Stimulated activated CD4-positive, alpha-beta T cell treated with anti-CD3 and anti-CD28 coated beads, Interleukin-1b, Interleukin-23, amount 100 ng/mL, for 1 hour (primary cell): Measurements from ENCODE around the gene ROBO3.
A peak's percentile ranks its signal among the peaks of the same experiment; 100 is the strongest.

Experiments
- DNase-seq, 2 donors: peaks; one replicate each; pipeline ENCODE4 v3.0.0-alpha.2; 2020; ENCODE audit warnings: low read depth in 2 of 2

The ROBO3 gene

DNA sequence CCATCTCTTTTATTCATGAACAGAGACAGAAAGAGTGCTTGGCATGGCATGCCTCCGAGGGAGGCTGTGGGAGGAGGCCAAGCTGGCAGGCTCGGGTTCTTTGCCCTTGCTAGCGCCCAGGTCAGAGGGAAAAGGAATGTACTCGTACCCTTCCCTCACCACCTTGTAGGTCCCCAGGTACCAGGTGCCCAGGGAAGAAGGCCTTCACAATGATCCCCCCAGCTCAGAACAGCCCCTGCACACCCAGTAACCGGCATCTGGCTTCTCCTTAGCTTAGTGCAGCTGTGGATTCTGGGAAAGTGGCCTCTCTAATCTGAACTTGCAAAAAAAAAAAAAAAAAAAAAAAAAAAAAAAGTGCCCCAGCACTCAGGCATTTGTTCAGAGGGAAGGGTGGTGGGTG is 55.1 kb downstream of the ROBO3 start:
- DNase-seq = no peak

DNA sequence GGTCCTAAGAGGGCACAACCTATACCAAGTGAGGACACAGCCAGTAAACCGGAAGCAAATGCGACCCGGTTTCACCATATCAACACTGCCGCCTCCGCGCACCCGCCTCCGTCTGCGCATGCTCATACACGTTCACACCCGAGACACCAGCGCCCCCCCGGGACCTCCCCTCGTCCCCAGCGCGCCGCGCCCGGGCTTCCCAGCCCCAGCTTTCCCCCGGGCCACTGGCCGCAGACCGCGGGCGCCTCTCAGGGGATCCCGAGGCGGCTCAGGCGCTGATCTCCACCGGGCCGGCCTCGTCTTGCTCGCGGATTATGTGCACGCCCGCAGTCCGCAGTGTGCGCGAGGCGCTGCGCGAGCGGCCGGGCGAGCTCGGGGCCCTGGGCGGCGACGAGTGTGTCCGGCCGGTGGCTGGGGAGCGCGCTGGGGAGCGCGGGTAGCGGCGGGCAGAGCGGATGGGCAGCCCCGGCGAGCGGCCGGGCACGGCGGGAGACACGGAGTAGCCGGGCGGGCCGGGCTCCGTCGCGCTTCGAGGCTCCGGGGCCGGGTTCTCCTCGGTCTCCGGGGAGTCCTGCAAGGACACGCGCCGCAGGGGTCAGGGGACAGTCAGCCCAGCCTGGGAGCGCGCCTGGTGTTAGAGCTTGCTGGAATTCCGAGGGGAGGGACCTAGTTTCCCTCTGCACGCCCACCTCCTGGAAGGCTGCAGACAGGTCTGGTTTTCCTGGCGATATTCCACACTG is 55.8 kb downstream of the ROBO3 start:
- DNase-seq = peak; percentile 39 to 57

DNA sequence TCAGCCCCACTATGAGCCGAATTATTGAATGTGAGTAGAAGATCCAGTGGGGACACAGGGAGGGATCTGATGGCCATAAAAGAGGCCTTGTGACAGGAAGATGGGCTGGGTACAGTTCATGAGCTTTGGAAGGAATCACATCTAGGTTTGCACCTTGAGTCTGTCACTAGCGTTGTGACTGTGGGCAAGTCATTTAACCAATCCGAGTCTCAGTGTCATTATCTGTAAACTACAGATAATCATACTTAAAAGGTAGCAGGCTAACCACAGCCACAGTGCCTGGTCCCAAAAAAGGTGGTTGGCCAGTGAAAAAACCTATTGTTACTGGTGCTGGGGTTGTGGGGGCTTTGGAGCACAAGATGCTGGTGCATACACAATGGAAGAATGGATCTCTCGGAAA is 57.6 kb downstream of the ROBO3 start:
- no peak for DNase-seq

DNA sequence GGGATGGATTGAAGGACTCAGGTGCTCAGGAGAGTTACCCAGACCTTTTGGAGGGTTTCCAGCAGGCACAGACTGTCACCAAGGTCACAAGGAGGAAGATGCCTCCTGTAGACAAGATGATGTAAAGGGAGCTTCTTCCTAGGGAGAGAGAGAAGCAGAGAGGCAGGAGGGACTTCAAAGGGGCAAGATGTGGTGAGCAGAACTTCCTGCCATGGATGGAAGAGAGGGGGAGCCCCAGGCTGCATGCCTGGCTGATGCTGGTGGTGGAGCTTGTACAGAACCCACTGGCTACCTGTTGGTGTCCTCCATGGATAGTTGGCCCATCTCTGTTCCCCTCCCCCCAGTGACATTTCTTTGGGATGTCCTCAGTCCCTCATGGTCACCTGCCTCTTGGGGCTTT is 58.1 kb downstream of the ROBO3 start:
- no peak for DNase-seq

DNA sequence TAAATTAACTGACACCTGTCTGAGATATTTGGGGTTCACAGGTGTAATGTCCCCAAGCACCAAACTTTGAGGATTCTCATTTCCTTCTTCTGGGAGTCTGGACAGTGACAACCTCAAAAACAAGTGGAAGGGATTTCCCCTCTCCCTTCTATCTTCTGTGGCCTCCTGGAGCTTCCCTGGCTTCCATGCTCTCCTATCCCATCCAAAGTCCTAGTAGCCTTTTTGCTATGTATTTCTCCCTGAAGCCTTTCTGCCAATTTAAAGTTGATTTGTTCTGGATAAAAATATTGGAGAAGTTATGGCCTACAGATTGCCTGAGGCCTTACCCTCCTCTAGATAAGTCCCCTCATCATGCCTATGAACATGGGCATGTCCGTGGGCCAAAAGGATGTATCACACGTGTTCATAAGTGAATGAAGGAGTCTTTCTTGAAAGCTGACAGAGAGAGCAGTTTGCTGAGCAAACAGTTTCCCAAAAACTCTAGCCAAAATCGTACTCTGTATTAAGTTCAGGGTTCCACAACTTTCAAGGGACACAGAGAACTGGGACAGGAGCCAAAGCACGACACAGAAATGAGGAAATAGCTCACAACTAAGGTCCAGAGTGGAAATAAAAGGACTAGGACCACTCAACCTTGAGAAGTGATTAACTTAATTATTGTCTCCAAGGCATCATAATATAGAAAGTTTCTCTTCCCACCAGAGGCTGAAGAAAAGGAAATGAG is 63.9 kb downstream of the ROBO3 start:
- DNase-seq = no peak

DNA sequence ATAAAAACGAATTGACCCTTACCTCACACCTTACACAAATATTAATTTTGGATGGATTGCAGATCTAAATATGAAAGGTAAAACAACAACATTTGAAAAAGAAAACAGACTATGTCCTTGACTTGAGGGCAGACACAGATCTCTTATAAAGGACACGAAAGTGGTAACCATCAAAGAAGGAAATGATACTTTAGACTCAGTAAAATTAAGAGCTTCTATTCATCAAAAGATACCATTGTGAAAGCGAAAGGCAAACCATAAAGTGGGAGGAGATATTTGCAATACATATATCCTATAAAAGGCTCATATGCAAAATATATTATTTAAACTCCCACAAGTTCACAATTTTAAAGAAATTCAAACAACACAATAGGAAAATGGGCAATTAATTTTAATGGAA is 65.6 kb downstream of the ROBO3 start:
- no peak for DNase-seq
